ENCODE results near the gene DRC3. TPM values are rescaled to one million over a fixed set of nuclear protein-coding genes. Genes with fewer than 3 reads are reported as not detected.

The DRC3 gene
- total RNA-seq, 3 donors from 2014 or later, result 1.0 to 3.3 (median 1.4) TPM

- no peaks in the 10 kb centered on the region for H3K36me3 ChIP-seq (ENCODE audit: low read depth)
- H3K9me3 ChIP-seq, result no peaks in the 10 kb centered on the region
- intact Hi-C loops (cut with DNase I, micrococcal nuclease), result no loop called here
- DNase-seq, result no peak
- peaks cover 4% of the 10 kb centered on the region for H3K4me1 ChIP-seq (ENCODE audit: low read depth)
- no peak overlapping the region for H3K4me3 ChIP-seq
- TF ChIP-seq CTCF (IDR thresholded peaks at IDR 0.05), result no peak
- ATAC-seq, result no peak
Observed at GRCh38 chr17:17928398-17929287, 44.0 kb upstream of the DRC3 start.

GRCh38 chr17:17929655-17930380, 42.8 kb upstream of the DRC3 start:
- no peaks in the 10 kb centered on the region for H3K4me1 ChIP-seq (ENCODE audit: low read depth)
- intact Hi-C loops (cut with DNase I, micrococcal nuclease), result no loop called here

GRCh38 chr17:17930674-17931073, 42.0 kb upstream of the DRC3 start:
- Histone ChIP-seq H3K4me1 (ENCODE audit: low read depth) (peaks cover 8% of the 10 kb centered on the region), H3K36me3 (ENCODE audit: low read depth) (no peaks in the 10 kb centered on the region), H3K9me3 (no peaks in the 10 kb centered on the region), H3K4me3 (no peak overlapping the region)
- no peak for TF ChIP-seq CTCF (IDR thresholded peaks at IDR 0.05)
- ATAC-seq, result no peak
- intact Hi-C loops (cut with DNase I, micrococcal nuclease), result no loop called here
- no peak for DNase-seq

More at GRCh38 chr17:17929655-17930380, 42.8 kb upstream of the DRC3 start:
- no peak overlapping the region for H3K4me3 ChIP-seq
- TF ChIP-seq CTCF (IDR thresholded peaks at IDR 0.05), result no peak
- DNase-seq (no peak), ATAC-seq (no peak)
- H3K36me3 ChIP-seq (ENCODE audit: low read depth), result no peaks in the 10 kb centered on the region
- H3K9me3 ChIP-seq, result no peaks in the 10 kb centered on the region

- ATAC-seq, result no peak
Observed at GRCh38 chr17:17931159-17931558, 41.5 kb upstream of the DRC3 start.

GRCh38 chr17:17933775-17934174, 38.9 kb upstream of the DRC3 start:
- no peaks in the 10 kb centered on the region for H3K9me3 ChIP-seq
- no peaks in the 10 kb centered on the region for H3K36me3 ChIP-seq (ENCODE audit: low read depth)
- intact Hi-C loops (cut with DNase I, micrococcal nuclease), result no loop called here
- no peak for ATAC-seq
- no peak for TF ChIP-seq CTCF (IDR thresholded peaks at IDR 0.05)
- no peak overlapping the region for H3K4me3 ChIP-seq
- no peak for DNase-seq
- peaks cover 39% of the 10 kb centered on the region for H3K4me1 ChIP-seq (ENCODE audit: low read depth)

More at GRCh38 chr17:17931159-17931558, 41.5 kb upstream of the DRC3 start:
- Histone ChIP-seq H3K9me3 (no peaks in the 10 kb centered on the region), H3K36me3 (ENCODE audit: low read depth) (no peaks in the 10 kb centered on the region), H3K4me1 (ENCODE audit: low read depth) (peaks cover 13% of the 10 kb centered on the region), H3K4me3 (no peak overlapping the region)
- intact Hi-C loops (cut with DNase I, micrococcal nuclease), result no loop called here
- DNase-seq, result no peak
- no peak for TF ChIP-seq CTCF (IDR thresholded peaks at IDR 0.05)

Data from mucosa of descending colon (tissue), 3 donors.